ENCODE data around the gene CAPS2.
A peak's percentile ranks its signal among the peaks of the same experiment; 100 is the strongest.

CAPS2 gene

GRCh38 chr12:75341873-75342272, 11.7 kb upstream of the CAPS2 start:
- H3K4me1 ChIP-seq (ENCODE audit: control insufficient read depth, low read depth, low read length): no peaks in the 10 kb centered on the region

GRCh38 chr12:75337905-75338304, 7.8 kb upstream of the CAPS2 start:
- H3K9me3 ChIP-seq (ENCODE audit: control insufficient read depth, low read depth, low read length): no peaks in the 10 kb centered on the region
- no peak overlapping the region for H3K27ac ChIP-seq (ENCODE audit: low read length)
- no peak overlapping the region for H3K4me3 ChIP-seq (ENCODE audit: low read length)
- no peaks in the 10 kb centered on the region for H3K27me3 ChIP-seq (ENCODE audit: control insufficient read depth, insufficient read depth, low read length)
- H3K9ac ChIP-seq (ENCODE audit: low read length): no peak overlapping the region
- H3K36me3 ChIP-seq (ENCODE audit: control insufficient read depth, low read depth, low read length): no peaks in the 10 kb centered on the region
- peaks cover 3% of the 10 kb centered on the region for H3K4me1 ChIP-seq (ENCODE audit: control insufficient read depth, low read depth, low read length)

More at GRCh38 chr12:75341873-75342272, 11.7 kb upstream of the CAPS2 start:
- no peak overlapping the region for H3K4me3 ChIP-seq (ENCODE audit: low read length)
- no peaks in the 10 kb centered on the region for H3K27me3 ChIP-seq (ENCODE audit: control insufficient read depth, insufficient read depth, low read length)
- no peak overlapping the region for H3K9ac ChIP-seq (ENCODE audit: low read length)
- H3K27ac ChIP-seq (ENCODE audit: low read length): no peak overlapping the region
- H3K36me3 ChIP-seq (ENCODE audit: control insufficient read depth, low read depth, low read length): no peaks in the 10 kb centered on the region
- H3K9me3 ChIP-seq (ENCODE audit: control insufficient read depth, low read depth, low read length): no peaks in the 10 kb centered on the region

GRCh38 chr12:75334384-75335030, 4.4 kb upstream of the CAPS2 start, which contains the start of gene GLIPR1L1:
GLIPR1L1 (plus strand) TSS chr12:75334670; CDS start chr12:75334729, 59 bp downstream.
- Histone ChIP-seq H3K9ac (ENCODE audit: low read length) (peak within 1 kb of the TSS; percentile 14), H3K27me3 (ENCODE audit: control insufficient read depth, insufficient read depth, low read length) (no peaks in the 10 kb centered on the region), H3K9me3 (ENCODE audit: control insufficient read depth, low read depth, low read length) (no peaks in the 10 kb centered on the region), H3K27ac (ENCODE audit: low read length) (no peak within 1 kb of the TSS), H3K4me3 (ENCODE audit: low read length) (peak within 1 kb of the TSS; percentile 63), H3K4me1 (ENCODE audit: control insufficient read depth, low read depth, low read length) (peaks cover 7% of the 10 kb centered on the region), H3K36me3 (ENCODE audit: control insufficient read depth, low read depth, low read length) (no peaks in the 10 kb centered on the region)

GRCh38 chr12:75327642-75328041, 2.5 kb downstream of the CAPS2 start:
- Histone ChIP-seq H3K4me3 (ENCODE audit: low read length) (no peak overlapping the region), H3K9me3 (ENCODE audit: control insufficient read depth, low read depth, low read length) (no peaks in the 10 kb centered on the region)

GRCh38 chr12:75323663-75324062, 6.5 kb downstream of the CAPS2 start:
- Histone ChIP-seq H3K9ac (ENCODE audit: low read length) (no peak overlapping the region), H3K27me3 (ENCODE audit: control insufficient read depth, insufficient read depth, low read length) (no peaks in the 10 kb centered on the region), H3K36me3 (ENCODE audit: control insufficient read depth, low read depth, low read length) (no peaks in the 10 kb centered on the region), H3K4me1 (ENCODE audit: control insufficient read depth, low read depth, low read length) (no peaks in the 10 kb centered on the region), H3K4me3 (ENCODE audit: low read length) (no peak overlapping the region), H3K27ac (ENCODE audit: low read length) (no peak overlapping the region), H3K9me3 (ENCODE audit: control insufficient read depth, low read depth, low read length) (no peaks in the 10 kb centered on the region)

More at GRCh38 chr12:75327642-75328041, 2.5 kb downstream of the CAPS2 start:
- Histone ChIP-seq H3K4me1 (ENCODE audit: control insufficient read depth, low read depth, low read length) (peaks cover 9% of the 10 kb centered on the region), H3K27ac (ENCODE audit: low read length) (no peak overlapping the region), H3K27me3 (ENCODE audit: control insufficient read depth, insufficient read depth, low read length) (no peaks in the 10 kb centered on the region), H3K36me3 (ENCODE audit: control insufficient read depth, low read depth, low read length) (no peaks in the 10 kb centered on the region), H3K9ac (ENCODE audit: low read length) (no peak overlapping the region)

DNA sequence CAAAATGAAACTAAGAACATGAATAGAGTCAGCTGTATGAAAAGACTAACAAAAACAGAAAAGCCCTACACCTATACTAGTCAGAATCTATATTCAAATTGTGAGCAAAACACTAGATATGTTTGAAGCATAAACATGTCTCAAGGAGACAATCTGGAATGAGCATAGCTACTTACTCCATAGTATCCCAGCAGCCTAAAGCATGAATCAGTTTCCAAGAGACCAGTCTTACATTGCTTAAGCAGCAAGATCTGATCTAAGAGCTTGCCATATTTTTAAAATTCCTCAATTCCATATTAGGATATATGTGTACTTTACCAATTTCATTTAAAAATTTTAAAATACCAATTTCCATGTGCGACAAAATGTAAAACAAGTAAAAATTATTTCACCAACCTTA, 7.7 kb downstream of the CAPS2 start:
- H3K27ac ChIP-seq (ENCODE audit: low read length): no peak overlapping the region
- no peaks in the 10 kb centered on the region for H3K4me1 ChIP-seq (ENCODE audit: control insufficient read depth, low read depth, low read length)
- no peaks in the 10 kb centered on the region for H3K27me3 ChIP-seq (ENCODE audit: control insufficient read depth, insufficient read depth, low read length)
- no peaks in the 10 kb centered on the region for H3K9me3 ChIP-seq (ENCODE audit: control insufficient read depth, low read depth, low read length)
- no peak overlapping the region for H3K4me3 ChIP-seq (ENCODE audit: low read length)
- H3K9ac ChIP-seq (ENCODE audit: low read length): no peak overlapping the region
- no peaks in the 10 kb centered on the region for H3K36me3 ChIP-seq (ENCODE audit: control insufficient read depth, low read depth, low read length)

- Histone ChIP-seq H3K4me3 (ENCODE audit: low read length) (no peak overlapping the region), H3K27ac (ENCODE audit: low read length) (no peak overlapping the region), H3K27me3 (ENCODE audit: control insufficient read depth, insufficient read depth, low read length) (no peaks in the 10 kb centered on the region), H3K36me3 (ENCODE audit: control insufficient read depth, low read depth, low read length) (no peaks in the 10 kb centered on the region), H3K9me3 (ENCODE audit: control insufficient read depth, low read depth, low read length) (no peaks in the 10 kb centered on the region), H3K4me1 (ENCODE audit: control insufficient read depth, low read depth, low read length) (no peaks in the 10 kb centered on the region), H3K9ac (ENCODE audit: low read length) (no peak overlapping the region)
Measured at GRCh38 chr12:75317784-75318183, 12.3 kb downstream of the CAPS2 start.

DNA sequence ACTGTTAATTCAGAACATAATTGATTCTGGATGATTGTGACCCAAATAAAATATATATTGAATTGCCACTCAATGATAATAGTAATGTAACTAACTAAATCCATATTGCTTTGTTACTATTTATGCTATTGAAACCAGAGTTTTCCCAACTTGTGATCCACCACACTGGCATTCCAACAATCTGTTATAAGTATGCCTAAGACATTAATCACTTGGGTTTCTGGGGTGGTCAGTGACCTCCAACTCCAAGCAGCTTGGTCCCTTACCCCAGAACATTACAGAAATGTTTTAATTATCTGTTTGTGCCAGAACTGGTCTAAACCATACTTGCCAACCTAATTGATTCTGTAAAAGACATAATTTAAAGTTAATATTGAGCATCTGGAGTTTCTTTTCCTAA, 14.6 kb downstream of the CAPS2 start:
- Histone ChIP-seq H3K27me3 (ENCODE audit: control insufficient read depth, insufficient read depth, low read length) (no peaks in the 10 kb centered on the region), H3K9ac (ENCODE audit: low read length) (no peak overlapping the region)

GRCh38 chr12:75311369-75311768, 18.8 kb downstream of the CAPS2 start:
- Histone ChIP-seq H3K36me3 (ENCODE audit: control insufficient read depth, low read depth, low read length) (no peaks in the 10 kb centered on the region), H3K9ac (ENCODE audit: low read length) (no peak overlapping the region), H3K4me1 (ENCODE audit: control insufficient read depth, low read depth, low read length) (no peaks in the 10 kb centered on the region), H3K27me3 (ENCODE audit: control insufficient read depth, insufficient read depth, low read length) (no peaks in the 10 kb centered on the region), H3K9me3 (ENCODE audit: control insufficient read depth, low read depth, low read length) (no peaks in the 10 kb centered on the region), H3K27ac (ENCODE audit: low read length) (no peak overlapping the region), H3K4me3 (ENCODE audit: low read length) (no peak overlapping the region)

More for the DNA sequence above, 14.6 kb downstream of the CAPS2 start:
- Histone ChIP-seq H3K4me1 (ENCODE audit: control insufficient read depth, low read depth, low read length) (no peaks in the 10 kb centered on the region), H3K4me3 (ENCODE audit: low read length) (no peak overlapping the region), H3K9me3 (ENCODE audit: control insufficient read depth, low read depth, low read length) (no peaks in the 10 kb centered on the region), H3K27ac (ENCODE audit: low read length) (no peak overlapping the region), H3K36me3 (ENCODE audit: control insufficient read depth, low read depth, low read length) (no peaks in the 10 kb centered on the region)

DNA sequence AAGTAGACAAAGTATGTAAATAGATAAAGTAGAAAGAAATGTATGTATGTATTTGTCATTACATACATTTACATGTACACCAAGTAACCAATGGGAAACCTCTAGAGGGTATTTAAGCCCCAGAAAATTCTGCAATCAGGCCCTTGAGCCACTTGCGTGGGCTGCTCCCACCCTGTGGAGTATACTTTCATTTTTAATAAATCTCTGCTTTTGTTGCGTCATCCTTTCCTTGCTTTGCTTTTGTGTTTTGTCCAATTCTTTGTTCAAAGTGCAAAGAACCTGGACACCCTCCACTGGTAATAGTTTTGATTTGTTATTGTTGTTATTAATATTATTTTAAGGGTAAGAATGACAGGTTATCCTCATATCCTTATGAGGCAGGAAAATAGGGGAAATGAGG, 21.8 kb downstream of the CAPS2 start:
- no peaks in the 10 kb centered on the region for H3K27me3 ChIP-seq (ENCODE audit: control insufficient read depth, insufficient read depth, low read length)
- H3K9ac ChIP-seq (ENCODE audit: low read length): no peak overlapping the region
- no peak overlapping the region for H3K27ac ChIP-seq (ENCODE audit: low read length)
- H3K9me3 ChIP-seq (ENCODE audit: control insufficient read depth, low read depth, low read length): no peaks in the 10 kb centered on the region
- no peak overlapping the region for H3K4me3 ChIP-seq (ENCODE audit: low read length)
- H3K4me1 ChIP-seq (ENCODE audit: control insufficient read depth, low read depth, low read length): no peaks in the 10 kb centered on the region
- no peaks in the 10 kb centered on the region for H3K36me3 ChIP-seq (ENCODE audit: control insufficient read depth, low read depth, low read length)

- no peaks in the 10 kb centered on the region for H3K4me1 ChIP-seq (ENCODE audit: control insufficient read depth, low read depth, low read length)
- no peak overlapping the region for H3K9ac ChIP-seq (ENCODE audit: low read length)
- H3K36me3 ChIP-seq (ENCODE audit: control insufficient read depth, low read depth, low read length): no peaks in the 10 kb centered on the region
- no peak overlapping the region for H3K4me3 ChIP-seq (ENCODE audit: low read length)
- no peak overlapping the region for H3K27ac ChIP-seq (ENCODE audit: low read length)
- no peaks in the 10 kb centered on the region for H3K9me3 ChIP-seq (ENCODE audit: control insufficient read depth, low read depth, low read length)
- no peaks in the 10 kb centered on the region for H3K27me3 ChIP-seq (ENCODE audit: control insufficient read depth, insufficient read depth, low read length)
Measured at GRCh38 chr12:75305412-75306332, 24.5 kb downstream of the CAPS2 start.
